NCI-H82 (cell line): ENCODE results near the gene CGN.

ENCODE experiments used
- DNase-seq: peaks from one replicate; lab custom pipeline; 2025; lab: John Stamatoyannopoulos, UW

Gene CGN

GRCh38 chr1:151510957-151511635 lies at the start of gene CGN:
TSS of gene CGN (plus strand) at chr1:151511387. CDS start at chr1:151518520, 7,133 bp downstream.
- DNase-seq = peak; percentile 99

GRCh38 chr1:151461694-151462093 lies 49.5 kb upstream of the CGN start:
- no peak for DNase-seq

GRCh38 chr1:151465026-151465425 lies 46.2 kb upstream of the CGN start:
- DNase-seq = no peak

DNA sequence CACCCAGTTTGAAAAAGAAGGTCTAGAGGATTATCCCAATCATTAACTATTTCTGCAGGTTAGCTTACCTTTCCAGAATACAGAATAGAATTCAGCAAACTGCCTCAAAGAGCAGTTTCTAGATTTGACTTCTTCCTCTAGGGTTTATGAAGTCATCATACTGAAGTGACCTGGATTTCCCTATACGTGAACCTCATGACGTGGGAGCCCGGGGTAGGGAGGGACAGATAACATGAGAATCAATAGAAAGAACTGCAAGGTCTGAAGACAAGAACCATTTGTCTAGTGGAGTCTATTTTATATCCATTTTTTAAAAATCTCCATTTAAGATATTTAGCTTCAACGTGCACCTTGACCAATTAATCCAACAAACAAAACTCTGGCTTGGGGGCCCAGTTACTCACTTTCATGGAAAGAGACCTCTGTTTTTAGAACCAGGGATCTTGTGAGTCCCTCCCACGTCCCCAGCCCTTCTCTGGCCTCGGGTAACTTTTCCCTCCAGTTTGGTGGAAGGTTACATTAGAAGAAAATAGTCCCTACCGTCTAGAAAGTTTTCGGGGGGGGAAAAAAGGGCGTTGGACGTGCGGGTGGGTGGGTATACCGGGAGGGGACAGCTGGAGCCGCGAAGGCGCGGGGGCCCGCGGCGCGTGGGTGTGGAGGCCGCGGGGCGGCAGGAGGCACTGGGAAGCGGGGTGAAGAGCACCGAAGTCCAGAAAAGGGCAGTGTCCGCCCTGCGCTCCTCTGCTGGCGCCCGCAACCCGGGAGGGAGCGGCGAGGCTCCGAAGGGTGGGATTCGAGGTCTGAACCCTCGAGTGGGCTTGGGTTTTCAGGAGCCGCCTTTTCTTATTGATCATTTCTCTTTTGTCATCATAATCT lies 38.1 kb upstream of the CGN start:
- DNase-seq = no peak

GRCh38 chr1:151474745-151475144 lies 36.4 kb upstream of the CGN start:
- no peak for DNase-seq

DNA sequence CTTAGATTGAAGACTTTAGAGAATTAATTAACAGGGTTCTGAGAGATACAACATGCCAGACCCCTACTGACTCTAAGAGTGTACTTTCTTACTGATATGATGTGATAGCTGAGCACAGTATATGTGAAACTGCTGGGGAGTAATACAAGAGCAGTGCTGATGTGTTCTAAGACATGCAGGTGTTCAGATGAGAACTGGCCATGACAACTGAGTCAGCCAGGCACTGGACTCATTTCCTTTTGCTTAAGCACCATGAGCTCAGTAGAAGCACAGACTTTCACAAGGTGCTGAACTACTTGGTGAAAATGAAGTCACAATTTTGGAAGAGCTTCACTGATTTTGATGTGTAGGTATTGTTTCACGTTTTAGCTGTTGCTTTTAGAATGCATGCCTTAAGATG lies 36.0 kb upstream of the CGN start:
- DNase-seq = no peak

- no peak for DNase-seq
Measured at GRCh38 chr1:151476083-151476482, 35.1 kb upstream of the CGN start.

DNA sequence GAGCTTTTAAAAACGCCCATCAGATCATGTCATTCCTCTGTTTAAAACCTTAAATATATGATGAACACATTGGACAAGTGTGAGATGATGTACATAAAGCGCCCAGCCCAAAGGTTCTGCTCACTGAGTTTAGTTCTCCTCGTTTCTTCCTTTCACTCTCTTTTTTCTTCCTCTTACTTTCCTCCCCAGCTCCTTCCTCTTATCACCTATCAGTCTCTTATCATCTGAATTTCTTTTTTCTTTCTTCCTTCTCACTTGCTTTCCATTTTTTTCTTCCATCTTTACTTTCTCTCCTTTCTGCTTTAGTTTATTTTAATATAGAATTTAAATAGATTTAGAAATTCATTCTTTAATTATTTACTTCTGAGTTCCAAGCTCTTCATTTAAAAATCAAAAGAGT lies 34.1 kb upstream of the CGN start:
- no peak for DNase-seq

GRCh38 chr1:151478140-151478812 lies 32.9 kb upstream of the CGN start:
- no peak for DNase-seq

DNA sequence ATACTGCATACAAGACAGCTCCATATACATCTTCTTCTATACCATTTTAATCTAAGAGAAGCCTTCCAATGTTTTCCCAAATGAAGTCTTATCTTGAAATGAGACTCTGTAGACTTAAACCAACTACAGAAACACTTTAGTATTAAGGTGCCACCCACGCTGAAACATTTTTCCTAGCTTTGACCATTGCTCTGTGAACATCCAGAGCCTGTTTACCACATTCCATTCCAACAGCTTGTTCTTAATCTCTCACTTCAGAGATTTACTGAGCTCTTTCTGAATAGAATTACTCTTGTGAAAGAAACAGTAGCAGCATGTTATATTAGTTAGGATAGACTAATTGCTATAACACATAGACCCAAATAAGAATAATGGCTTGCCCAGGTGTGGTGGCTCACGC lies 32.3 kb upstream of the CGN start:
- no peak for DNase-seq

GRCh38 chr1:151479462-151479861 lies 31.7 kb upstream of the CGN start:
- no peak for DNase-seq

DNA sequence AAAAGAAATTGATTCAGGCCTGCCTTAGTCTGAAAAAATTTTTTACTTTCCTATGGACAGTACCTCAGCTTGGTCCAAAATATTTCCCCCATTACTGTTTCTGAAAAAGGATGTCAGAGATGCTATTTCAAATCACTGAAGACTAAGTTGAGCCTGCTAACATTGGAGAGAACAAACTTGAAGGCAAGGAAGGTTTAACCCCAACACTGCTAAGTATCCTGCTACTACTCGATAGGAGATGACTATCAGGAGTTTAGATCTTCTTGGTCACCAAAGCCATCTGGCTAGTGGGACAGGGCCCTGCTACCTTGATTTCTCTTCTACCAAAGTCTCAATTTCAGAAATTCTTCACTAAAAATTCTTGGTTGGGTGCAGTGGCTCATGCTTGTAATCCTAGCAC lies 29.2 kb upstream of the CGN start:
- no peak for DNase-seq

DNA sequence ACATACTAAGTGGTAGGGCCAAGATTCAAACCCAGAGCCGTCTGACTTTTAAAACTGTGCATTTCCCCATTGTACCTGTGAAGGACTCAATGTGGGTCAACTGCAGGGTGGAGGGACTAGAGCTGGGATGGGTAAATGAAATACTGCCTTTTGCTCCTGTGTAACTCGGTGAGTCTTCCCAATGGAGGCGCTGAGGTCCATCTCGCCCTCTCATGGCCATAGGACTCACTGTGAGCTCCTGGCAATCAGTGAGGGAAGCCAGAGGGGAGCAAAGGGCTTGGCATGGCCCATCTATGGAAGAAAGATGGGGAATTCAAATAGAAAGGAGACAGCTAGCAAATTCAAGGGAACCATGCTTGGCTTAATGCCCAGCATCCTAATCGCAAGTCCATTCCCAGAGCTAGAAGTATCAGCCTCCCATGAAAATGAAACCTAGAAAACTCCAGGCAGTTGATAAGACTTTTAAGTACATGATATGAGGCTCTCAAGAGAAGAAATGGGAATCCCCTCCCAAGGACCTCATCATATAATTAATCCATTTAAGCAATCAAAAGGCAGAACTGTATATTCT lies 25.4 kb upstream of the CGN start:
- DNase-seq = no peak

- DNase-seq = no peak
Measured at GRCh38 chr1:151486557-151486956, 24.6 kb upstream of the CGN start.

DNA sequence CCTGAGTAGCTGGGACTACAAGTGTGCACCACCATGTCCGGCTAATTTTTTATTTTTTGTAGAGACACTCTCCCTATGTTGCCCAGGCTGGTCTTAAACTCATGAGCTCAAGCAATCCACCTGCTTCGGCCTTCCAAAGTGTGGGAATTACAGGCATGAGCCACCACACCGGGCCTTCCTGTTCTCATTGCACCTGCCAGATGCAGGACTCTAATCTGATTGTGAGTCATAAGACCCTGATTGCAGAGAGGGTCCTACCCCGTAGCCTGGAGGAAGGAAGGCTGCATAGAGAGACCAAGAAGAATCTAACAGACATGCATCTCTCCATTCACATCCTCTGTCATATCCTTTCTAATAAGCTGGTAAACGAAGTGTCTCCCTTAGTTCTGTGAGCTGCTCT lies 19.5 kb upstream of the CGN start:
- DNase-seq = peak; percentile 71

GRCh38 chr1:151492120-151492519 lies 19.1 kb upstream of the CGN start:
- DNase-seq = no peak

DNA sequence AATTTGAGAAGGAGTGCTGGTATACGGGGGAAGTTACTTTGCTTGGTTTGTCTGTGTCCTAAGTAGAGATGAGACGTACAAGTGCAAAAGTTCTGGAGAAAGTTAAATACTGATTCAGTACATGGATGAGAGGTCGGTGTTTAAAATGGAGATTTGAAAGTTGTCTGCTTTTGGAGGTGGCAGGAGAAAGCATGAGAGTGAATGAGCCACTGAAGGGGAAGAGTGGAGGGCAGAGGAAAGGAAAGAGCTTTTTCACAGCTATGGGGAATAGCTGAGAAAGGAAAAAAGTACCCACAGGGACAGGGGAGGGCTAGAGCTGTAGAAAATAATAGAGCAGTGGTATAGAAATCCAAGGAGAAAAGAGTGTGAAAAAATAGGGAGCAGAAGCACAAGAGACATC lies 18.1 kb upstream of the CGN start:
- DNase-seq = no peak

- peak; percentile 23 for DNase-seq
Measured at GRCh38 chr1:151494741-151495281, 16.4 kb upstream of the CGN start.

DNA sequence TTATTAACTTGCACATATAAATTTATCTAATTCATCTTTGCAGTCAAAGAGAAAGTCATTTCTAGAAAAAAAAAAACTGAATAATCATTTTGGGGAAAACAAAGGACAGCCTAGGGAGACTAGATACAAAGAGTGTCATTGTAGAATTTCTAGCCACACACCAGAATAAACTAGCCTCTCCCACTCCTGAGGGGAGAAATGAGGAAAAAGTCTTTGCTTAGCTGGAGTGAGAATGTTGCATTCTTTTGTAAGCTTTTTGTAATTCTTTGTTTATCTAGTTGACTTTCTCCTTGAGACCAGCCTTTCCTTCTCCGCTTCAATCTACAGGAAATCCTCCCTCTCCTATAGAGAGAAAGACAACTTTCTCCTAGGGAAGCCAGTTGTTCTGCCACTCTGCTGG lies 15.9 kb upstream of the CGN start:
- DNase-seq = no peak

DNA sequence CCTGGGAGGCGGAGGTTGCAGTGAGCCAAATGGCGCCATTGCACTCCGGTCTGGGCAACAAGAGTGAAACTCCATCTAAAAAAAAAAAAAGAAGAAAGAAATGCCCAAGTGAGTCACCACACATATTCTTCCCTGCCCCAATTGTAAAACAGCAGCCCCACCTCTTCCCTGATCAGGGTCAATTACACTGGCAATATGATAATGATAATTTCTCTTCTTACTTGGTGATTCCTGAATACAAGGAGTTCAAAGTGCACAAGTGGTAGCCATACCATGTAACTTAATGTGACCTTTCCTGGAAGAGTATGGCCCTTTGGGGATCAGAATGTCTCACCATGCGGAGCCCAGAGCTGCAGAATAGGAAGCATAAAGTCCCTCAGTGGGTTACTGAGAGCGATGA lies 11.8 kb upstream of the CGN start:
- no peak for DNase-seq

DNA sequence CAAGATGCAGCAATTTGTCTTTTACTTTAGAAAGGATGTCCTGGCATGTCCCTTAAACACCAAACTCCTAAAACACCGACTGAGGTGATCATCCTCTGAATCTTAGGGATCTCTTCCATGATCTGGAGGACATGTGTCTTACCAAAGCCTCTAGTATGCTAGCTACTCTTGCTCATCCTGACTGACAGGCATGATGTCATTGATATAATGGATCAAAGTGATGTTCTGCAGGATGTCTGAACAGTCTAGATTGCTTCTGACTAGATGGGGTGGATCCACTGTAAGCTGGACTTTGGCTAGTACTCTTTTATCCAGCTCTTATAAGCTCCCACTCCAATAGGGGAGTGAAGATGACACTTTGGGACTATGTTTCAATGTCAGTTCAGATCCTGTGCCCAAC lies 11.3 kb upstream of the CGN start:
- DNase-seq = no peak

DNA sequence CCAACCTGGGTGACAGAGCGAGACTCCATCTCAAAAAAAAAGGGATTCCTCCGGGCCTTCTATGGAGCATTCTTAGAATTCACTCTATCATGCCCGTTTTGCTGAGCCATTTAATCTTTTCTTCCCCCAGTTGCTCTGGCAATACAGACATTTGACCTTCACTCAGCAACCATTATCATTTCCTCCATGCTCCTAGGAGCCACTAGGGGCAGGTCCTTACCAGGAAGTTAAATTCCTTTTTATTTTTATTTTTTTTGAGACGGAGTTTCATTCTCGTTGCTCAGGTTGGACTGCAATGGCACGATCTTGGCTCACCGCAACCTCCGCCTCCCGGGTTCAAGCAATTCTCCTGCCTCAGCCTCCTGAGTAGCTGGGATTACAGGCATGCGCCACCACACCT lies 9.7 kb upstream of the CGN start:
- DNase-seq = no peak
